Stimulated activated naive B cell treated with anti-CD40 and anti-IgM and Interleukin-4, amounts not matched to agents 10 μg/mL and 1 μg/mL and 100 μg/mL, for 72 hours (primary cell): Measurements from ENCODE around the gene STK38L.

Experiments used
- ATAC-seq, 2 donors: fragments of 150-1000 bp; cut with Tn5 transposase; replicated peaks; 2 replicates each; pipeline ENCODE4 v1.10.0; 2021; ENCODE audit warnings: moderate library complexity in 1 of 2
- DNase-seq: peaks from one replicate; pipeline ENCODE4 v3.0.0; 2021
- H3K27ac Mint-ChIP-seq: one replicate; pipeline ENCODE4 v1.8.0; 2022; ENCODE audit warnings: mild to moderate bottlenecking, mixed read lengths
- H3K27me3 Mint-ChIP-seq, 2 donors: one replicate each; pipeline ENCODE4 v1.8.0; 2022; ENCODE audit warnings: mixed read lengths in 2 of 2
- H3K36me3 Mint-ChIP-seq, 2 donors: one replicate each; pipeline ENCODE4 v1.8.0; 2022; ENCODE audit warnings: mixed read lengths in 2 of 2, mild to moderate bottlenecking in 1 of 2
- H3K4me1 Mint-ChIP-seq, 2 donors: one replicate each; pipeline ENCODE4 v1.8.0; 2022; ENCODE audit warnings: mixed read lengths in 2 of 2, mild to moderate bottlenecking in 1 of 2
- H3K4me3 Mint-ChIP-seq, 2 donors: one replicate each; pipeline ENCODE4 v1.8.0; 2022; ENCODE audit warnings: mild to moderate bottlenecking in 2 of 2, mixed read lengths in 2 of 2, moderate library complexity in 1 of 2
- H3K9me3 Mint-ChIP-seq, 2 donors: one replicate each; pipeline ENCODE4 v1.8.0; 2022; ENCODE audit warnings: mixed read lengths in 2 of 2, mild to moderate bottlenecking in 1 of 2

STK38L gene

GRCh38 chr12:27331291-27331926, 87.3 kb downstream of the STK38L start:
- peak; percentile 61 for DNase-seq
- Mint-ChIP-seq H3K27me3 (no peaks in the 10 kb centered on the region), H3K4me3 (peak overlapping the region; percentile 91 to 96), H3K4me1 (peaks cover 40 to 53% of the 10 kb centered on the region in 2 donors), H3K36me3 (peaks cover 10 to 31% of the 10 kb centered on the region in 2 donors), H3K27ac (peak overlapping the region; percentile 82), H3K9me3 (no peaks in the 10 kb centered on the region)
- ATAC-seq: peak; percentile 77 to 78

- DNase-seq (no peak), ATAC-seq (no peak)
- peak overlapping the region; percentile 81 for H3K27ac Mint-ChIP-seq
- peaks cover 10 to 27% of the 10 kb centered on the region in 2 donors for H3K36me3 Mint-ChIP-seq
- H3K4me1 Mint-ChIP-seq: peaks cover 40 to 53% of the 10 kb centered on the region in 2 donors
- H3K9me3 Mint-ChIP-seq: no peaks in the 10 kb centered on the region
- peak overlapping the region; percentile 91 to 96 for H3K4me3 Mint-ChIP-seq
- no peaks in the 10 kb centered on the region for H3K27me3 Mint-ChIP-seq
Observed at GRCh38 chr12:27331927-27332324, 87.8 kb downstream of the STK38L start.

- ATAC-seq: no peak
- Mint-ChIP-seq H3K4me3 (peak overlapping the region; percentile 91 to 96), H3K27ac (peak overlapping the region; percentile 81), H3K9me3 (no peaks in the 10 kb centered on the region), H3K27me3 (no peaks in the 10 kb centered on the region), H3K36me3 (peaks cover 9 to 26% of the 10 kb centered on the region in 2 donors), H3K4me1 (peaks cover 42 to 55% of the 10 kb centered on the region in 2 donors)
- no peak for DNase-seq
Observed at GRCh38 chr12:27332407-27332713, 88.3 kb downstream of the STK38L start.

- H3K27ac Mint-ChIP-seq: peak within 1 kb of the TSS; percentile 99
- DNase-seq (peak; percentile 50), ATAC-seq (peak; percentile 45 to 53)
- H3K9me3 Mint-ChIP-seq: no peaks in the 10 kb centered on the region
- peaks cover 45 to 60% of the 10 kb centered on the region in 2 donors for H3K4me1 Mint-ChIP-seq
- H3K36me3 Mint-ChIP-seq: peaks cover 5 to 24% of the 10 kb centered on the region in 2 donors
- H3K4me3 Mint-ChIP-seq: peak within 1 kb of the TSS; percentile 91 to 98
- H3K27me3 Mint-ChIP-seq: no peaks in the 10 kb centered on the region
Observed at GRCh38 chr12:27332714-27333402, 88.8 kb downstream of the STK38L start, which contains the start of gene BMAL2. BMAL2 (plus strand) TSS chr12:27332836; CDS start chr12:27333073, 237 bp downstream.

GRCh38 chr12:27333403-27334009, 89.4 kb downstream of the STK38L start:
- H3K4me3 Mint-ChIP-seq: peak overlapping the region; percentile 91 to 98
- peaks cover 51 to 64% of the 10 kb centered on the region in 2 donors for H3K4me1 Mint-ChIP-seq
- H3K27ac Mint-ChIP-seq: peak overlapping the region; percentile 99
- peak; percentile 61 to 63 for ATAC-seq
- H3K36me3 Mint-ChIP-seq: peaks cover 4 to 18% of the 10 kb centered on the region in 2 donors
- H3K27me3 Mint-ChIP-seq: no peaks in the 10 kb centered on the region
- H3K9me3 Mint-ChIP-seq: no peaks in the 10 kb centered on the region
- DNase-seq: peak; percentile 62

- Mint-ChIP-seq H3K9me3 (no peaks in the 10 kb centered on the region), H3K27me3 (no peaks in the 10 kb centered on the region), H3K27ac (peak overlapping the region; percentile 99), H3K36me3 (peaks cover 4 to 18% of the 10 kb centered on the region in 2 donors), H3K4me1 (peaks cover 51 to 58% of the 10 kb centered on the region in 2 donors), H3K4me3 (peak overlapping the region; percentile 91 to 98)
- DNase-seq: no peak
- peak in 1 of 2 donors; percentile 9 for ATAC-seq
Observed at GRCh38 chr12:27334042-27334720, 90.1 kb downstream of the STK38L start.

GRCh38 chr12:27334721-27335082, 90.6 kb downstream of the STK38L start:
- DNase-seq (no peak), ATAC-seq (no peak)
- H3K27ac Mint-ChIP-seq: no peak overlapping the region
- H3K27me3 Mint-ChIP-seq: no peaks in the 10 kb centered on the region
- no peak overlapping the region for H3K4me3 Mint-ChIP-seq
- peaks cover 7 to 20% of the 10 kb centered on the region in 2 donors for H3K36me3 Mint-ChIP-seq
- H3K9me3 Mint-ChIP-seq: no peaks in the 10 kb centered on the region
- H3K4me1 Mint-ChIP-seq: peaks cover 51 to 61% of the 10 kb centered on the region in 2 donors

- H3K36me3 Mint-ChIP-seq: peaks cover 8 to 27% of the 10 kb centered on the region in 2 donors
- H3K4me3 Mint-ChIP-seq: no peak overlapping the region
- H3K4me1 Mint-ChIP-seq: peaks cover 50 to 65% of the 10 kb centered on the region in 2 donors
- no peaks in the 10 kb centered on the region for H3K9me3 Mint-ChIP-seq
- no peaks in the 10 kb centered on the region for H3K27me3 Mint-ChIP-seq
- H3K27ac Mint-ChIP-seq: no peak overlapping the region
- no peak for DNase-seq
- ATAC-seq: no peak
Observed at GRCh38 chr12:27335364-27336281, 91.5 kb downstream of the STK38L start.

GRCh38 chr12:27336282-27336653, 92.2 kb downstream of the STK38L start:
- ATAC-seq (no peak), DNase-seq (no peak)
- peaks cover 47 to 64% of the 10 kb centered on the region in 2 donors for H3K4me1 Mint-ChIP-seq
- H3K27ac Mint-ChIP-seq: peak overlapping the region; percentile 69
- no peaks in the 10 kb centered on the region for H3K9me3 Mint-ChIP-seq
- peaks cover 8 to 32% of the 10 kb centered on the region in 2 donors for H3K36me3 Mint-ChIP-seq
- no peaks in the 10 kb centered on the region for H3K27me3 Mint-ChIP-seq
- no peak overlapping the region for H3K4me3 Mint-ChIP-seq

- Mint-ChIP-seq H3K27me3 (no peaks in the 10 kb centered on the region), H3K36me3 (peaks cover 8 to 32% of the 10 kb centered on the region in 2 donors), H3K4me3 (no peak overlapping the region), H3K4me1 (peaks cover 38 to 53% of the 10 kb centered on the region in 2 donors), H3K9me3 (no peaks in the 10 kb centered on the region), H3K27ac (no peak overlapping the region)
- DNase-seq (no peak), ATAC-seq (no peak)
Observed at GRCh38 chr12:27337376-27337775, 93.3 kb downstream of the STK38L start.

- no peaks in the 10 kb centered on the region for H3K27me3 Mint-ChIP-seq
- DNase-seq (no peak), ATAC-seq (no peak)
- H3K36me3 Mint-ChIP-seq: peaks cover 7 to 30% of the 10 kb centered on the region in 2 donors
- no peak overlapping the region for H3K4me3 Mint-ChIP-seq
- no peaks in the 10 kb centered on the region for H3K9me3 Mint-ChIP-seq
- H3K4me1 Mint-ChIP-seq: peaks cover 39 to 53% of the 10 kb centered on the region in 2 donors
- no peak overlapping the region for H3K27ac Mint-ChIP-seq
Observed at GRCh38 chr12:27338473-27338872, 94.4 kb downstream of the STK38L start.

- Mint-ChIP-seq H3K36me3 (peaks cover 6 to 25% of the 10 kb centered on the region in 2 donors), H3K4me1 (peaks cover 33 to 44% of the 10 kb centered on the region in 2 donors), H3K9me3 (no peaks in the 10 kb centered on the region), H3K27ac (no peak overlapping the region), H3K4me3 (no peak overlapping the region), H3K27me3 (no peaks in the 10 kb centered on the region)
- no peak for ATAC-seq
- DNase-seq: no peak
Observed at GRCh38 chr12:27340971-27341370, 96.9 kb downstream of the STK38L start.

GRCh38 chr12:27342536-27342935, 98.5 kb downstream of the STK38L start:
- H3K27ac Mint-ChIP-seq: no peak overlapping the region
- H3K4me1 Mint-ChIP-seq: peaks cover 28 to 36% of the 10 kb centered on the region in 2 donors
- ATAC-seq (no peak), DNase-seq (no peak)
- H3K27me3 Mint-ChIP-seq: no peaks in the 10 kb centered on the region
- H3K9me3 Mint-ChIP-seq: no peaks in the 10 kb centered on the region
- H3K4me3 Mint-ChIP-seq: no peak overlapping the region
- H3K36me3 Mint-ChIP-seq: peaks cover 6 to 25% of the 10 kb centered on the region in 2 donors
